CD4-positive, alpha-beta T cell treated with Interleukin-15 for 4 hours (primary cell): ENCODE measurements around the gene BSPH1.
"Not testable (repeated sequence)": the region's sequence is repeated elsewhere in the genome, so short reads cannot be mapped to it uniquely, and the experiment has no call there.

Experiments used
- DNase-seq: peaks from one replicate; pipeline ENCODE4 v3.0.0-alpha.2; 2020; ENCODE audit warnings: low spot score

BSPH1 gene

GRCh38 chr19:47992070-47992469 is at the start of gene BSPH1:
TSS of gene BSPH1 (minus strand) at chr19:47992170. CDS start at chr19:47992081, 89 bp downstream.
- DNase-seq = no peak

- no peak for DNase-seq
Observed at GRCh38 chr19:48036765-48037164, 44.8 kb upstream of the BSPH1 start.

GRCh38 chr19:48033604-48034003 is 41.6 kb upstream of the BSPH1 start:
- DNase-seq = no peak

GRCh38 chr19:48030073-48030472 is 38.1 kb upstream of the BSPH1 start:
- DNase-seq = no peak

- no peak for DNase-seq
Observed at GRCh38 chr19:48029431-48029830, 37.5 kb upstream of the BSPH1 start.

- no peak for DNase-seq
Observed at GRCh38 chr19:48025480-48025879, 33.5 kb upstream of the BSPH1 start.

- no peak for DNase-seq
Observed at GRCh38 chr19:48023518-48023917, 31.5 kb upstream of the BSPH1 start.

- DNase-seq = no peak
Observed at GRCh38 chr19:48023011-48023410, 31.0 kb upstream of the BSPH1 start.

- no peak for DNase-seq
Observed at GRCh38 chr19:48020686-48021085, 28.7 kb upstream of the BSPH1 start.

GRCh38 chr19:48010932-48011758 is 19.2 kb upstream of the BSPH1 start:
- no peak for DNase-seq

GRCh38 chr19:48006762-48007161 is 14.8 kb upstream of the BSPH1 start:
- no peak for DNase-seq

GRCh38 chr19:48004236-48004635 is 12.3 kb upstream of the BSPH1 start:
- DNase-seq = no peak

- DNase-seq = no peak
Observed at GRCh38 chr19:48000846-48001245, 8.9 kb upstream of the BSPH1 start.

GRCh38 chr19:47998800-47999199 is 6.8 kb upstream of the BSPH1 start:
- DNase-seq = no peak

GRCh38 chr19:47996230-47996727 is 4.3 kb upstream of the BSPH1 start:
- no peak for DNase-seq

GRCh38 chr19:47994209-47994802 is 2.3 kb upstream of the BSPH1 start, which contains the start of gene ELSPBP1:
TSS of gene ELSPBP1 (plus strand) at chr19:47994632. CDS start at chr19:48008668, 14,036 bp downstream.
- no peak for DNase-seq

- DNase-seq = no peak
Observed at GRCh38 chr19:47991191-47991808, 670 bp downstream of the BSPH1 start.

- no peak for DNase-seq
Observed at GRCh38 chr19:47973529-47973928, 18.4 kb downstream of the BSPH1 start.

- DNase-seq = not testable (repeated sequence)
Observed at GRCh38 chr19:47955936-47956335, 36.0 kb downstream of the BSPH1 start.

- not testable (repeated sequence) for DNase-seq
Observed at GRCh38 chr19:47952132-47952531, 39.8 kb downstream of the BSPH1 start.

GRCh38 chr19:47949852-47950521 is 42.0 kb downstream of the BSPH1 start:
- not testable (repeated sequence) for DNase-seq

- DNase-seq = not testable (repeated sequence)
Observed at GRCh38 chr19:47928581-47928980, 63.4 kb downstream of the BSPH1 start.
